ENCODE data around the gene MRPS22. TPM values are rescaled to one million over a fixed set of nuclear protein-coding genes. Genes with fewer than 3 reads are reported as not detected.

Gene MRPS22
- total and polyA plus RNA-seq, 2 of the 13 experiments (the other 11 are each of a cell fraction or from before 2014, with no cell fraction given), result 52.7 to 113 TPM

- TF ChIP-seq ZNF225 (CRISPR knock-in tag; IDR thresholded peaks at IDR 0.05) (no peak), NFE2L1 (CRISPR knock-in tag; IDR thresholded peaks at IDR 0.05; ENCODE audit: borderline replicate concordance) (no peak), STAT5B (CRISPR knock-in tag; IDR thresholded peaks at IDR 0.05) (no peak), SETDB1 (CRISPR knock-in tag; IDR thresholded peaks at IDR 0.05; ENCODE audit: borderline replicate concordance) (no peak), ZNF713 (CRISPR knock-in tag; IDR thresholded peaks at IDR 0.05) (no peak), ETS1 (CRISPR knock-in tag; IDR thresholded peaks at IDR 0.05) (no peak), JARID2 (CRISPR knock-in tag; IDR thresholded peaks at IDR 0.05; ENCODE audit: insufficient replicate concordance) (no peak)
These were observed 36.7 kb upstream of the MRPS22 start (continued) for GRCh38 chr3:139307072-139307491.

GRCh38 chr3:139307601-139308555 lies 35.9 kb upstream of the MRPS22 start:
- POLR2A ChIA-PET, result no interaction called here
- no peak overlapping the region for H3K9ac ChIP-seq (ENCODE audit: insufficient read depth, low read depth, low read length)
- BruUV-seq (replicated peaks), result no TSS peak
- TF ChIP-seq YEATS4 (CRISPR knock-in tag; IDR thresholded peaks at IDR 0.05; ENCODE audit: borderline replicate concordance) (no peak), ASH2L (IDR thresholded peaks at IDR 0.05; ENCODE audit: insufficient read length, low read depth, low read length) (no peak), ETS1 (CRISPR knock-in tag; IDR thresholded peaks at IDR 0.05) (no peak), CCAR2 (optimal IDR thresholded peaks at IDR 0.05; ENCODE audit: low read depth, low read length) (no peak), ZNF704 (CRISPR knock-in tag; IDR thresholded peaks at IDR 0.05; ENCODE audit: borderline replicate concordance) (no peak), ZSCAN12 (CRISPR knock-in tag; IDR thresholded peaks at IDR 0.05) (no peak), TBL1XR1 (IDR thresholded peaks at IDR 0.05; ENCODE audit: borderline replicate concordance, low read length, partially characterized antibody) (no peak), ETV5 (CRISPR knock-in tag; IDR thresholded peaks at IDR 0.05; ENCODE audit: borderline replicate concordance) (no peak), ZNF446 (CRISPR knock-in tag; IDR thresholded peaks at IDR 0.05) (no peak), ZNF383 (CRISPR knock-in tag; IDR thresholded peaks at IDR 0.05; ENCODE audit: borderline replicate concordance) (no peak)
- H3K27me3 ChIP-seq (ENCODE audit: control insufficient read depth in 1 of 2, insufficient read depth in 2 of 2, low read length in 2 of 2), result no peaks in the 10 kb centered on the region
- intact Hi-C loops (cut with micrococcal nuclease; ENCODE audit: unreplicated experiment), result no loop called here
- in situ Hi-C loops (cut with HindIII; ENCODE audit: extremely low pct_ligation_motif_present, low pct_unique_long_range_greater_than_20kb), result no loop called here
- H3K4me1 ChIP-seq (ENCODE audit: insufficient read depth, low read length), result no peaks in the 10 kb centered on the region
- 36% methylated on average over 4 of the region's 6 CpGs for WGBS (ENCODE audit: low lambda C conversion rate)
- no peaks in the 10 kb centered on the region for H4K20me1 ChIP-seq (ENCODE audit: insufficient read depth, low read length)
- FAIRE-seq (no peak), ATAC-seq (no peak), DNase-seq (ENCODE audit: low spot score) (no peak)
- H3K9me3 ChIP-seq (ENCODE audit: low read length), result no peaks in the 10 kb centered on the region
- no peaks in the 10 kb centered on the region for H3K79me2 ChIP-seq (ENCODE audit: insufficient read depth, low read length)
- H3K36me3 ChIP-seq (replicated peaks in 1 of 2; ENCODE audit: control insufficient read depth in 1 of 2, insufficient read depth in 2 of 2, low read length in 2 of 2), result no peaks in the 10 kb centered on the region
- H3K4me2 ChIP-seq (ENCODE audit: low read depth, low read length), result no peak overlapping the region
- H3K27ac ChIP-seq (ENCODE audit: extremely low read length, insufficient read depth, low read length), result no peak overlapping the region
- H2AFZ ChIP-seq (ENCODE audit: low read length), result no peak overlapping the region
- no peak overlapping the region for H3K4me3 ChIP-seq (replicated peaks in 1 of 3; ENCODE audit: insufficient read depth in 1 of 3, low read depth in 2 of 3, low read length in 3 of 3)
- CTCF ChIA-PET (ENCODE audit: low intra/inter-chr PET ratio, low total read pairs), result no interaction called here

Data from HepG2 (cell line).